NCI-H1092 (cell line): ENCODE measurements around the gene LTF.

Source experiments
- DNase-seq: peaks from one replicate; lab custom pipeline; 2025; lab: John Stamatoyannopoulos, UW

The LTF gene

DNA sequence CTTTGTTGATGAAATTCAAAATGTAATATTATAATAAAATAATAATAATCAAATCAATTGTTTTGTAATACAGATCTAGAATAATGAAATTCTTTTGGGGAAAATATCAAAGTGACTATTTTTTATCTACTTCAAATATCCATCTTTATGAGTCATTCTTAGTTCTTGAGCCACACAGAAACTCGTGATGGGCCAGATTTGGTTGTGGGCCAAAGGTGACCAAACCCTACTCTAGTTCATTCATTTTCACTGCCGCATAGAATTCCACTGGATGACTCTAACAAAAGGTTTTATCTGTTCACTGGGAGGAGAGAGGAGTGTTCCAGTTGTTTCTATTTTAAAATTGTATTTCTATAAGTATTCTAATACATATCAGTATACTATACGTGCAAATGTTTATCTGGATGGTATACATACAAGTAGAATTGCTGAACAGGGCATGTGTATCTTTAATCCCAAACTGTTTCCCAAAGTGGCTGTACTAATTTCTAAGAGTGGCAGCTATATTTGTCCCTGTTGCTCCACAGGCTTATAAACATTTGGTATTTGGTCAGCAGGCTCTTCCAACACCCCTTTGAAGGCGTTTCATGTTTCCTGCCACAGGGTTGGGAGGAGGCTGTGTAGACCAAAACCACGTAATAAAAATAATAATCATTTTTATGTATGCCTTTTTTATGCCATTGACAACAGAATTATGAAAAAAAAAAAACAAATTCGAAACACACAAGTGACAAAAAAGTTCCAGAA is 25.8 kb upstream of the LTF start:
- no peak for DNase-seq

GRCh38 chr3:46489875-46490274 is 25.2 kb upstream of the LTF start:
- no peak for DNase-seq

DNA sequence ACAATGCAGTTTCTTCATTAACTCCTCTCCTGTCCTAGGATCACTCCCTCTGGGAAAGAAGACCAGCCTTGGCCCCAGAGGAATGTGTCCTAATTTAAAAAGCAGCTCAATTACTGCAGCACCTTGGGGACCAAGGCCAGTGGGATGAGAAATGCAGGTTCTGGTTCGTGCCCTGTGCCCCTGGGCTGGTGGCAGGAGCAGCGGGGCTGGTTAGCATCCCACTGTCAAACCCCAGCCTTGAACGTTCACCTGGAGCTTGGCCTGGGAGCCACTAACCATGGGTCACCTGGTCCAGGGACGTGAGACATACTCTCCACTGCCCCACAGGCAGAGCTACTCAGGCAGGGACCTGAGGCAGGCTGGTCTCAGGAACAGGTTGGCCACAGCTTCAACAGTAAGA is 24.7 kb upstream of the LTF start:
- DNase-seq: no peak

DNA sequence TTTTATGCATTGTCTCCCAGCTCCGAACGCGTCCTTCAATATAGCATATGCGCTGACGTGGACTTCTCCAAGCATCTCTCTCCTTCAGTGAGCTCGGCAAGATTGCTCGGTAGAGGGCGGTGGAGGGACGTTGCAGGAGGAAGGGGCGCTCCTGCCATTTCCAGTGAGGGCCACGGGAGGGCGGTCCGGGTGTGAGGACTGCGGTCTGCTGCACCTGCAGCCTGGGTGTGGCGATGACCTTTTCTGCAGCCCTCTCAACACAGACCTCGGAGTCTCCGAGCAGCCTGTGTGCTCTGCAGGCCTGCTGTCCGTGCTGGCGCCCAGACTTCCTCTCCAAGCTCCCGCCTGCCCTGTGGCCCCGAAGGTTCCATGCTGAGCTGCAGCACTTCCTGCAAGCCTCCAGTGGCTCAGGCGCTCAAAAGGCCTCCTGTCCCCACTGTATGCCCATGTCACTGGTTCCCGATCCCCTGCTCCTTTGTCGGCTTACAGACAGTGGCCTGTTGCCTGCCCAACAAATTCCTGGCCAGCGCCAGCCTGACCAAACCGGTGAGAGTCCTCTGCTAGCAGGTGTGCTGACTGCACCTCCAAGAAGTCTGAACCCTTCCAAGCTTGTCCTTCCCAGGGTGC is 24.1 kb upstream of the LTF start:
- DNase-seq: peak; percentile 80

DNA sequence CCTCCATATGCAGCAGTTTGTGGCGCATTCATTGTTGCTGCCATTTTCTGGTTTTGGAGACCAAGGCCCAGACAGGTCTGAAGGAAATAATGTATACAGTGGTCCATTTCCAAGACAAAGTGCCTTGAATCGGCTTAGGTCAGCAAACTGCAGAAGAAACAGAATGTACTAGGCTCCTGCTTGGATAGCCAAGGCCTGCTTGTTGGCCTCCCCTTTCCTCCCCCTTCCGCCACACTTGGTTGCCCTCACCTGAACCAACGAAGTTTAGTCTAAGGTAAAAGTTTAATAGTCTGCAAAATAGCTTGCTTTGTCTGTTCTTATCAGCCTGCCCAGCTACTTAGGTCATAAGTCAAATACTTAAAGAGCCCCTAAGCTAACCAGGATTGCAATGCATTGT is 21.1 kb upstream of the LTF start:
- no peak for DNase-seq

DNA sequence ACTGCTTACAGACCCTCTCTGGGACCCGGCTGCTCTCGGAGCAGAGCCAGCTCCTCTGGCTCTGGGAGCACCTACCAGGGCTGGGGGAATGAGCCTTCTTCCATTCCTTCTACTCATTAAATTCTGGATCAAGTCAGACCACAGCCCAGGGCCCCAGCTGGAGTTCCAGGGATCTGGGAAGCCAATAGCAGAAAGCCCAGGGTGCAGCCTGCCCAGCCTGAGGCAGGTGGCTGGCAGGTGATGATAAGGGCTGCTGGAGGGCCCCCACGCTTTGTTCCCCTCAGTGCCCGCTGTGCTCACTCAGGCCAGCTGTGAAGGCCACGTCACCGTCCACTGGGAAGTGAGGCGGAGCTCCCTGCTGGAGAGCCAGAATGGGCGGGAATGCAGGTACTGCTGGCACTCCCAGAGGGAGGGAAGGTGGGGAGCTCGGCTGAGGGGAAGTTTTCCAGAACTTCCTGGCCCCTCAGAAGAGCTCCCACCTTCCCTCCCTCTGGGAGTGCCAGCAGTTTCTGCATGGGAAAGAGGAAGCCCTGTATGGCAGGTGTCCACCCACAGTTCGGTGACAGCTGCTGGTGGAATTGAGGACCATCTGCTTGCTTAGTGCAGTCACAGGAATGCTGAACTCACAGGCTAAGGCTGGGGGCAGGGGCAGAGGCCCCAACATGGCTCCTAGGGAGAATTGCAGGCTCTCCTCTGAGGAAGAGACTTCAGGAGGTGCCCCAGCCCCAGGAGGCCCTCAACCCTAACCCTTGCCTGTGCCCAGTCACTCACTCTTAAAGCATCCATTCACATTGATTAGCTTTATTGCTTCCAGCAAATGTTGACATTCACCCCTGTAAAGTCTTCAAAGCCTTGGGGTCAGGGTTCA is 20.4 kb upstream of the LTF start:
- no peak for DNase-seq

- no peak for DNase-seq
Measured at GRCh38 chr3:46484388-46484787, 19.7 kb upstream of the LTF start.

DNA sequence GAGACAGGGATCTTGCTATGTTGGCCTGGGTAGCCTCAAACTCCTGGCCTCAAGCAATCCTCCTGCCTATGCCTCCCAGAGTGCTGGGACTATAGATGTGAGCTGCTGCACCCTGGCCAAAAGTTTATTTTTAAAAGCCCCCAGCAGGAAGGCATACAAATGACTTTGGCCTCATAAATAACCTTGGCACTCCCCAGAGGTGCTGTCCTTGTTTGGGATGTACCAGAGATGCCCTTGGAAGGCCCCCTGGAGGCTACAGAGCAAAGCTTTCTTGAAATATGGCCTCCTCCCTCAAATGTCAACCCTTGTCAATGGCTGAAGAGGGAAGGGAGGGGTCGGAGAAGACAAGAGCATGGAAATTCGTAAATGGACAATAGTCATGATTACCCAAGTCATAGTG is 19.1 kb upstream of the LTF start:
- no peak for DNase-seq

- DNase-seq: no peak
Measured at GRCh38 chr3:46482632-46483350, 18.1 kb upstream of the LTF start.

DNA sequence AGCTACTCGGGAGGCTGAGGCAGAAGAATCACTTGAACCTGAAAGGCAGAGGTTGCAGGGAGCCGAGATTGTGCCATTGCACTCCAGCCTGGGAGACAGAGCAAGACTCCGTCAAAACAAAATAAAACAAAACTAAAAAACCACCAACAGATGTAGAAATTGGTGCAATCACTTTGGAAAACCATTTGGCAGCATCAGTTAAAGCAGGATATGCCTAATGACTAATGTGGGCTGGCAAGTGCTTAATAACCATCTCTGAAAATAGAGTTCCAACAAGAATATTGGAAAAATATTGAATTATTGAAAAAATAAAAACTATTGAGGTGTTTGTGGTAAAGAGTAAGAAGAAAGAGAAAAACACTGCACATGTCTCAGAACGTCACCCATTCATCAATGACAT is 16.9 kb upstream of the LTF start:
- DNase-seq: no peak

DNA sequence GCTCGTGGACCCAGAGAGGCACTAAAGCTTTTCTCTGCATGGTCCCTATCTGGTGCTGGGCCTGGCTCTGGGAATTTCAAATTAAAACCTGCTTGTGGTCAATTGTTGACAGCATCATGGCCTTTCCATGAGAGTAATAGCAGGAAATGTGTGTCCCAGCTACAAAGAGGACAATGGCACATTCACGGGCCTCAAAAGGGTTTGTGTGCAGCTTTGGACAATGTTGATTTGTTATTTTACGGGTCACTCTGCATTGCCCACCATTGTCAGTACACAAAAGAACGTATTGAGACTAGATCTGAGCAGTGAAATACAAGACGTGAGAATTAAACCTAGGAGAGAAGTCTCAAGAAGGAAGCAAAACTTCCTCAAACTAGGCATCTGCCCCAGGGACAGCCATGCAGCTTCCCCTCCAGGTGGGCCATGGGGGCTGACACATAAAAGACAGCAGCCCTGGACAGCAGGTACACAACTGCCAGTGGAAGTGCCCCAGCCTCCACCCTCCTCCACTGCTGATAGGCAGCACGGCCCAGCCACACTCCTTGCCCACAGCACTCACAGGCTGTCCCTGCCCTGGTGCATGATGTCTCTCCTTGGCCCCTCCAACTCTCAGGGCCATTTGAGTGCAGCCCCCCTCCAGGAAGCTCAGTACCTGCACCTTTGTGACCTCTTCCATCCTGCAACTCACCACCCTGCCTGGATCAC is 15.9 kb upstream of the LTF start:
- no peak for DNase-seq

DNA sequence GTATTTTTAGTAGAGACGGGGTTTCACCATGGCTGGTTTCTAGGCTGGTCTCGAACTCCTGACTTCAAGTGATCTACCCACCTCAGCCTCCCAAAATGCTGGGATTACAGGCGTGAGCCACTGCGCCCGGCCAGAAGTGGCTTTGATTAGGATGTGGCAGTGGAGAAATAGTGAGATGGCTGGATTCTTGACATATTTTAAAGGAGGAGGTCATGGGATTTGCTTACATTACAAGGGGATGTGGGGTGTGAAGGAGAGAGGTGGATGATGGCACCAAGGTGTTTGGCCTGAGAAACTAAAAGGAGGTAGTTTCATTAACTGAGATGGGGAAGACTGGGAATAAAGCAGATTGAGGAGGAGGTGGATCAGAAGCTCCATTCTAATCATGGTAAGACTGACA is 15.0 kb upstream of the LTF start:
- no peak for DNase-seq

- no peak for DNase-seq
Measured at GRCh38 chr3:46479021-46479420, 14.3 kb upstream of the LTF start.

GRCh38 chr3:46478341-46478740 is 13.6 kb upstream of the LTF start:
- DNase-seq: no peak

GRCh38 chr3:46477756-46478155 is 13.1 kb upstream of the LTF start:
- no peak for DNase-seq

DNA sequence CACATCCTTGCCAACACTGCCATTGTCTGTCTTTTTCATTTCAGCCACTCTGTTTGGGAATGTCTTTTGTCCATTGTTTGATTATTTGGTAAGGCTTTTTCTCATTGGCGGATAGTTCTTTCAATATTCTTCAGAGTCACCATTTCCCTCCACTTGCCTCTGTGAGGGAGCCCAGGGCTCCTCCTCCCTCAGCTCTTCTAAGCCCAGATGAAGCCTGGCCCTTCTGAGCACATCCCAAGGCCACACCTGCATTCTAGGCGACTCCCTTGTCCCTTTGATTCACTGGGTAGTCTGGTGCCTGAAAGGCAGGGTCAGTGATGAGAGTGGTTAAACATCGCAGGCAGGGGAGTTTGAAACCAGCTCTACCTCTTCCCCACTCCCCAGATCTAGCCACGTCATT is 12.4 kb upstream of the LTF start:
- no peak for DNase-seq

- DNase-seq: no peak
Measured at GRCh38 chr3:46472736-46473135, 8.0 kb upstream of the LTF start.

DNA sequence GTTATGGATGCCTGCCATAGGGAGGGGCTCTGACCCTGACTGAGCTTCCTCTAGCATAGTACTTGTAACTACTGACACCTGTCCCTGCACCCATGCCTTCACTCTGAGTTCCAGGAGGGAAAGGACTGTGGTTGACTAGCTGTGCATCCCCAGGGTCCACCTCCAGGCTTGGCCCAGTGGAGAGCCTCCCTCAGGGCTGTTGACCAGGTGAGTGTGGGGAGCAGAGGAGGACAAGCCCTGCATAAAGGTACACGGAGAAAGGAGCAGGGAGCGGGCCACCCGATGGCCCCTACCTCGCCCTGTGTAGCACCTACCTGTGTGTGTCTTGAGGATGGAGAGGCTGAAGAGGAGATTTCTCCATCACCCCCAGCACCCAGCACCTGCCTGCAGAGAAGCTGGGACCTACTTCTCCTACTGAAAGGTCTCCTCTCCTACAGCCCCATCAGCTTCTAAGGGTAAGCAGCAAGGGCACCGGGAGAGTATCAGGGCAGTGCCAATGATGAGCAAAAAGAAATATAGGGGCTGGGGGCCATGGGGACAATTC is 6.7 kb upstream of the LTF start:
- no peak for DNase-seq

- DNase-seq: no peak
Measured at GRCh38 chr3:46470831-46471230, 6.1 kb upstream of the LTF start.

- DNase-seq: no peak
Measured at GRCh38 chr3:46469680-46470357, 5.1 kb upstream of the LTF start.
